ENCODE data around the gene PTPN18. TPM values are rescaled to one million over a fixed set of nuclear protein-coding genes. Genes with fewer than 3 reads are reported as not detected.

PTPN18 gene
- total RNA-seq, 4 donors from 2014 or later, result 39.8 to 72.6 (median 54.8) TPM

DNA sequence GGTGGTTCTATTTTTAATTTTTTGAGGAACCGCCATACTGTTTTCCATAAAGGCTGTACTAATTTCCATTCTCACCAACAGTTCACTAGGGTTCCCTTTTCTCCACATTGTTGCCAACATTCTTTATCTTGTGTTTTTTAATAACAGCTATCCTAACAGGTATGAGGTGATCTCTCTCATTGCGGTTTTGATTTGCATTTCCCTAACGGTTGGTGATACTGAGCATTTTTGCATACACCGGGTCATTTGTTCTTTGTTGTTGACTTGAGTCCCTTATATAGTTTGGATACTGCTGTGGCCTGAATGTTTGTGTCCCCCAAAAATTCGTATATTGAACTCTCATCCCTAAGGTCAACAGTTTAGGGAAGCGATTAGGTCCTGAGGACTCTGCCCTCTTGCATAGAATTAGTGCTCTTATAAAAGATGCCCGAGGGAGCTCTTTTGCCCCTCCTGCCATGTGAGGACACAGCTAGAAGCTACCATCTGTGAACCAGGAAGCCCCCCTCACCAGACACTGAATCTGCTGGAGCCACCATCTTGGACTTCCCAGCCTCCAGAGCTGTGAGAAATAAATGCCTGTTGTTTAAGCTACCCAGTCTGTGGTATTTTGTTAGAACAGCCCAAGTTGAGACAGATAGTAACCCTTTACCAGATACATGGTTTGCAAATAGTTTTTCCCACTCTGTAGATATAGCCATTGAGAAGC, 8.5 kb upstream of the PTPN18 start:
- peaks cover 0 to 51% (median 21%) of the 10 kb centered on the region in 3 donors for H3K36me3 ChIP-seq
- TF ChIP-seq, protein P1, sequence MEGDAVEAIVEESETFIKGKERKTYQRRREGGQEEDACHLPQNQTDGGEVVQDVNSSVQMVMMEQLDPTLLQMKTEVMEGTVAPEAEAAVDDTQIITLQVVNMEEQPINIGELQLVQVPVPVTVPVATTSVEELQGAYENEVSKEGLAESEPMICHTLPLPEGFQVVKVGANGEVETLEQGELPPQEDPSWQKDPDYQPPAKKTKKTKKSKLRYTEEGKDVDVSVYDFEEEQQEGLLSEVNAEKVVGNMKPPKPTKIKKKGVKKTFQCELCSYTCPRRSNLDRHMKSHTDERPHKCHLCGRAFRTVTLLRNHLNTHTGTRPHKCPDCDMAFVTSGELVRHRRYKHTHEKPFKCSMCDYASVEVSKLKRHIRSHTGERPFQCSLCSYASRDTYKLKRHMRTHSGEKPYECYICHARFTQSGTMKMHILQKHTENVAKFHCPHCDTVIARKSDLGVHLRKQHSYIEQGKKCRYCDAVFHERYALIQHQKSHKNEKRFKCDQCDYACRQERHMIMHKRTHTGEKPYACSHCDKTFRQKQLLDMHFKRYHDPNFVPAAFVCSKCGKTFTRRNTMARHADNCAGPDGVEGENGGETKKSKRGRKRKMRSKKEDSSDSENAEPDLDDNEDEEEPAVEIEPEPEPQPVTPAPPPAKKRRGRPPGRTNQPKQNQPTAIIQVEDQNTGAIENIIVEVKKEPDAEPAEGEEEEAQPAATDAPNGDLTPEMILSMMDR (IDR thresholded peaks at IDR 0.05), result no peak
- TF ChIP-seq EP300 (IDR thresholded peaks at IDR 0.05), result no peak
- no peak for TF ChIP-seq POLR2A (IDR thresholded peaks at IDR 0.05)
- no peaks in the 10 kb centered on the region for H3K9me3 ChIP-seq
- no peak overlapping the region for H3K4me3 ChIP-seq
- 92 to 93% methylated on average over 7 of the region's 7 CpGs for WGBS, 2 donors
- peaks cover 0 to 15% (median 9%) of the 10 kb centered on the region in 4 donors for H3K4me1 ChIP-seq
- H3K27ac ChIP-seq, result no peak overlapping the region
- DNase-seq (ENCODE audit: low spot score in 2 of 2), result no peak
- H3K27me3 ChIP-seq, result no peaks in the 10 kb centered on the region

DNA sequence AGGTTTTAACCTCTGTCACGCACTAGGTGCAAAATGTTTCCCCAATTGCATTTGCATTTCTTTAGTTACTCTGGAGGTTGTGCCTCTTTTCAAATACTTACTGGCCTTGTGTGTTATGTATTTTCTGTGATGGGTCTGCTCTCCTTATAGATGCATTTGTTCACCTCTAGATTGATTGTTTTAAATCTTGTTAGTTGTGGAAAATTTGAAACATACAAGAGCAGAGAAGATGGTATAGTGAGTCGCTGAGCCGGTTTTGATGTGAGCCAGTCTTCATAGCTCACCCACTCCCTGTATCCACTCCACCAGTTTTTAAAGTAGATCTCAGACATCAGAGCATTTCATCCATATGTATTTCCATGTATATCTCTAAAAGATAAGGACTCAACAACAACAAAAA, 6.7 kb upstream of the PTPN18 start:
- 92 to 94% methylated on average over 3 of the region's 3 CpGs for WGBS, 2 donors
- TF ChIP-seq POLR2A (IDR thresholded peaks at IDR 0.05) (no peak), EP300 (IDR thresholded peaks at IDR 0.05) (no peak)
- TF ChIP-seq, protein P1 (IDR thresholded peaks at IDR 0.05), result no peak
- Histone ChIP-seq H3K27me3 (no peaks in the 10 kb centered on the region), H3K27ac (no peak overlapping the region), H3K36me3 (peaks cover 0 to 51% (median 21%) of the 10 kb centered on the region in 3 donors), H3K4me1 (peaks cover 0 to 11% (median 1%) of the 10 kb centered on the region in 4 donors), H3K9me3 (no peaks in the 10 kb centered on the region), H3K4me3 (no peak overlapping the region)
- no peak for DNase-seq (ENCODE audit: low spot score in 2 of 2)

DNA sequence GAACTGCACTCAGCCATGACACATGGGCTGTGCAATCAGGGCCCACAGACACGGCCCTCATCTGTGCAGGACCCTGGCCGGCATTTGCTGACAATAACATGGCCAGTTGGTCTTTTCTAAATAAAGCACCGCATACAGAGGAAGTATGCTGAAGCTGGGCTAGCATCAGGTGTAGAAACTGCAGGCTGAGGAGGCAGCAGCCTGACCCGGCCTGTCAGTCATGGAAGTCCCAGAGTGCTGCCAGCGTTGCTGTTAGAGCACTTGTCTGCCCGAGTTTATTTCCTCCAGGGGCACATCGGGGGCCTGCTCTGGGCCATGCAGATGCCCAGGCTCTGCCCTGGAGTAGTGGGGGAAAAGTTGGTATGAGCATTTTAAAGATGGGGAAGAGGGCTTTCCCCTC, 4.1 kb upstream of the PTPN18 start:
- Histone ChIP-seq H3K27me3 (no peaks in the 10 kb centered on the region), H3K4me3 (no peak overlapping the region), H3K9me3 (no peaks in the 10 kb centered on the region), H3K27ac (no peak overlapping the region), H3K36me3 (peaks cover 0 to 26% (median under 1%) of the 10 kb centered on the region in 3 donors), H3K4me1 (peaks cover 0 to 23% (median 8%) of the 10 kb centered on the region in 4 donors)
- 47 to 60% methylated on average over 7 of the region's 7 CpGs for WGBS, 2 donors
- TF ChIP-seq POLR2A (IDR thresholded peaks at IDR 0.05) (no peak), EP300 (IDR thresholded peaks at IDR 0.05) (no peak)
- TF ChIP-seq, protein P1 (IDR thresholded peaks at IDR 0.05), result no peak
- DNase-seq (ENCODE audit: low spot score in 2 of 2), result no peak

DNA sequence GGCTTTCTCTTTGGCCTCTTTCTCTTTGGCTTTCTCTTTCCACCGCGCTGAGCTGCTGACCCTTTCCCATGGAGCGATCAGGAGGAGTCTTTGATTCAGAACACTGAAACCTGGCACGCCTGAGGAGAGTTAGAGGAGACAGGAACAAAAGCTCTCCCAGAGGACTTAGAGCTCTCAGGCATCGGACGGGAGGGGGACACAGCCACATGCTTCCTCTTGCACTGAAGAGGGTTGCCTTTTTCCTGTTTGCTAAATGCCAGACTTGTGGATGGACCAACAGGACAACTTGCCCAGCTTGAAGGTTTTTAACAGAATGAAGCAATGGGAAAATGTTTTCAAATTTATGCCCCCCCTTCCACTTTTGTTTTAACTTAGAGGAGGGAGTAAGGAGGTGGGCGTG, 3.6 kb upstream of the PTPN18 start:
- TF ChIP-seq POLR2A (IDR thresholded peaks at IDR 0.05), result no peak
- TF ChIP-seq EP300 (IDR thresholded peaks at IDR 0.05), result no peak
- TF ChIP-seq, protein P1 (IDR thresholded peaks at IDR 0.05), result no peak
- no peaks in the 10 kb centered on the region for H3K27me3 ChIP-seq
- DNase-seq (ENCODE audit: low spot score in 2 of 2), result no peak

DNA sequence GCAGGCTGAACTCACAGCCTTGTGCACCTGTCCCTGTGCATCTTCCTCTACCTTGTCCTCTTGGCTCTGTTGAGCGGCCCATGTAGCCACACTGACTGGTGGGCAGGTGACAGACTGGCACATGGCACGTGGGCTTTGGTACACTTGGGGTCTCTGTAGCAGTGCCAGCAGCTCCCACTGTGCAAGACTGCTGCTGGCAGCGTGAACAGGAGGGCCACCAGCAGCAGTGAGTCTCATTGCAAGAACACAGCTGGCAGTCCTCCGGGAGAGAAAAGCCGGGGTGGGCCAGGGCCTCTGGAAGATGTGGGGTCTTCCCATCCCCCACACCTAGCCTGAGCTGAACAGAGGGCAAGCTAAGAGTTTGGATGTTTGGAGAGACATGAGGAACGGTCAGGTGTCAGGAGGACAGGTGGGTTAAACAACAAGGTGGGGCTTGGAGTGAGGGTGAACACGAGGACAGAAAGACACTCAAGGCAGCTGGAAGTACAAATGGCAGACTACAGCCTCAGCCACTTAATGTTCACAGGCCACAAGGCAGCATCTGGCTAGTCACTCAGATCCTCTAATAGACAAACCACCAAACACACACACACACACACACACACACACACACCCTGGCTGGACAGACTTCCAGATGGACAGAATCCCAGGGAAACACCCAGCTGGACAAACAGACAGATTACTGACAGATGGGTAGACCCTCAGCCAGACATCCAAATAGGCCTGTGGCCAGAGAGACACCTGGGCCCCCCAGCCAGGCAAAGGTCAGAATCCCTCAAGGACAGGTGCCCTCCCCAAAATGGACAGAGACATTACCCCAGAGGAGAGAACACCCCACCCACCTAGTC, 2.3 kb upstream of the PTPN18 start:
- no peaks in the 10 kb centered on the region for H3K27me3 ChIP-seq
- H3K27ac ChIP-seq, result no peak overlapping the region
- TF ChIP-seq, protein P1 (IDR thresholded peaks at IDR 0.05), result no peak
- TF ChIP-seq POLR2A (IDR thresholded peaks at IDR 0.05) (no peak), EP300 (IDR thresholded peaks at IDR 0.05) (no peak)
- no peak for DNase-seq (ENCODE audit: low spot score in 2 of 2)
- H3K4me1 ChIP-seq, result peaks cover 0 to 29% (median 8%) of the 10 kb centered on the region in 4 donors
- no peaks in the 10 kb centered on the region for H3K9me3 ChIP-seq
- H3K36me3 ChIP-seq, result peaks cover 0 to 10% (median 0%) of the 10 kb centered on the region in 3 donors
- H3K4me3 ChIP-seq, result no peak overlapping the region
- WGBS, 2 donors, result 89 to 91% methylated on average over 7 of the region's 7 CpGs

More for the DNA sequence above, 3.6 kb upstream of the PTPN18 start:
- H3K4me1 ChIP-seq, result peaks cover 0 to 29% (median 8%) of the 10 kb centered on the region in 4 donors
- no peak overlapping the region for H3K4me3 ChIP-seq
- H3K36me3 ChIP-seq, result peaks cover 0 to 20% (median 0%) of the 10 kb centered on the region in 3 donors
- H3K9me3 ChIP-seq, result no peaks in the 10 kb centered on the region
- H3K27ac ChIP-seq, result no peak overlapping the region
- 50 to 71% methylated on average over 7 of the region's 7 CpGs for WGBS, 2 donors
